Trophoblast cell (in vitro differentiated cells and primary cell): Measurements from ENCODE around the gene ITPRID1.

ENCODE experiments used
- DNase-seq, 2 donors: peaks; one replicate each; pipeline ENCODE4 v3.0.0-alpha.2; 2016
- H2AFZ ChIP-seq: 2 replicates; pipeline ENCODE4 v1.6.1; 2013; ENCODE audit warnings: low read length, moderate library complexity, mild to moderate bottlenecking; ENCODE audit not compliant: insufficient read depth, poor library complexity
- H2AK5ac ChIP-seq: 2 replicates; pipeline ENCODE4 v1.6.1; 2013; ENCODE audit warnings: mild to moderate bottlenecking, low read length
- H2BK120ac ChIP-seq: 2 replicates; pipeline ENCODE4 v1.6.1; 2013; ENCODE audit warnings: low read length, mild to moderate bottlenecking, moderate library complexity; ENCODE audit not compliant: insufficient read depth, poor library complexity
- H2BK12ac ChIP-seq: 2 replicates; pipeline ENCODE4 v1.6.1; 2013; ENCODE audit warnings: mild to moderate bottlenecking, low read length, moderate library complexity
- H2BK5ac ChIP-seq: 2 replicates; pipeline ENCODE4 v1.6.1; 2013; ENCODE audit warnings: low read length, low read depth, moderate library complexity, mild to moderate bottlenecking; ENCODE audit not compliant: poor library complexity
- H3K14ac ChIP-seq: 2 replicates; pipeline ENCODE4 v1.6.1; 2013; ENCODE audit warnings: mild to moderate bottlenecking, low read length
- H3K18ac ChIP-seq: 2 replicates; pipeline ENCODE4 v1.6.1; 2013; ENCODE audit warnings: mild to moderate bottlenecking, low read length
- H3K23ac ChIP-seq: 2 replicates; pipeline ENCODE4 v1.6.1; 2013; ENCODE audit warnings: low read length
- H3K27ac ChIP-seq: 2 replicates; pipeline ENCODE4 v1.5.1; 2013; ENCODE audit warnings: low read depth, mild to moderate bottlenecking, inconsistent platforms, low read length, moderate library complexity
- H3K27me3 ChIP-seq: 2 replicates; pipeline ENCODE4 v1.6.1; 2013; ENCODE audit warnings: inconsistent platforms, mild to moderate bottlenecking, low read length, moderate library complexity; ENCODE audit not compliant: insufficient read depth
- H3K36me3 ChIP-seq, 2 experiments: 1 replicate in 1 of 2; 2 replicates in 1 of 2; pipeline ENCODE4 v1.6.1; 2013; ENCODE audit warnings: low read length in 2 of 2, mild to moderate bottlenecking in 2 of 2, moderate library complexity in 1 of 2; ENCODE audit not compliant: insufficient read depth in 2 of 2, control insufficient read depth in 1 of 2
- H3K4ac ChIP-seq: 2 replicates; pipeline ENCODE4 v1.6.1; 2013; ENCODE audit warnings: low read depth, mild to moderate bottlenecking, low read length, moderate library complexity
- H3K4me1 ChIP-seq, 2 experiments: 1 replicate in 1 of 2; 2 replicates in 1 of 2; pipeline ENCODE4 v1.6.1; 2013; ENCODE audit warnings: low read length in 2 of 2, mild to moderate bottlenecking in 2 of 2, moderate library complexity in 1 of 2; ENCODE audit not compliant: insufficient read depth in 2 of 2, control insufficient read depth in 1 of 2
- H3K4me2 ChIP-seq: 2 replicates; pipeline ENCODE4 v1.6.1; 2013; ENCODE audit warnings: inconsistent platforms, mild to moderate bottlenecking, low read length, moderate library complexity
- H3K4me3 ChIP-seq: 2 replicates; pipeline ENCODE4 v1.5.1; 2013; ENCODE audit warnings: mild to moderate bottlenecking, low read depth, low read length, inconsistent platforms
- H3K79me1 ChIP-seq: one replicate; pipeline ENCODE4 v1.6.1; 2013; ENCODE audit warnings: low read length
- H3K79me2 ChIP-seq: 2 replicates; pipeline ENCODE4 v1.6.1; 2013; ENCODE audit warnings: low read length, mild to moderate bottlenecking; ENCODE audit not compliant: control insufficient read depth, insufficient read depth, poor library complexity
- H3K9ac ChIP-seq: 2 replicates; pipeline ENCODE4 v1.6.1; 2013; ENCODE audit warnings: mild to moderate bottlenecking, low read length
- H3K9me3 ChIP-seq: 2 replicates; pipeline ENCODE4 v1.6.1; 2013; ENCODE audit warnings: low read depth, mild to moderate bottlenecking, control low read depth, inconsistent platforms, low read length; ENCODE audit not compliant: insufficient read depth
- H4K12ac ChIP-seq: 2 replicates; pipeline ENCODE4 v1.6.1; 2013; ENCODE audit warnings: low read depth, mild to moderate bottlenecking, low read length, moderate library complexity
- H4K8ac ChIP-seq: 2 replicates; pipeline ENCODE4 v1.6.1; 2013; ENCODE audit warnings: low read depth, mild to moderate bottlenecking, low read length, moderate library complexity
- H4K91ac ChIP-seq: one replicate; pipeline ENCODE4 v1.6.1; 2013; ENCODE audit warnings: low read depth, mild to moderate bottlenecking, low read length, moderate library complexity
- WGBS: extraction: QIAGEN DNeasy Blood & Tissue Kit; methylation state at CpG from one replicate; pipeline ENCODE4 v1.1.7; 2013; ENCODE audit warnings: missing lambda C conversion rate; ENCODE audit not compliant: insufficient read length, insufficient coverage; ENCODE audit errors: extremely low coverage; 5-methylcytosine and 5-hydroxymethylcytosine counted together

Gene ITPRID1

GRCh38 chr7:31602041-31602625 is 88.2 kb downstream of the ITPRID1 start:
- no peaks in the 10 kb centered on the region for H3K79me2 ChIP-seq

GRCh38 chr7:31603046-31603445 is 89.2 kb downstream of the ITPRID1 start:
- Histone ChIP-seq H3K23ac (no peak overlapping the region), H2AFZ (no peak overlapping the region), H3K4me2 (no peak overlapping the region), H3K14ac (no peak overlapping the region), H2BK5ac (no peak overlapping the region), H3K79me1 (no peaks in the 10 kb centered on the region), H3K27me3 (no peaks in the 10 kb centered on the region), H4K91ac (no peak overlapping the region), H3K36me3 (no peaks in the 10 kb centered on the region), H3K4ac (no peak overlapping the region), H2AK5ac (no peak overlapping the region), H3K79me2 (no peaks in the 10 kb centered on the region), H3K4me1 (no peaks in the 10 kb centered on the region), H3K9me3 (no peaks in the 10 kb centered on the region), H2BK120ac (no peak overlapping the region), H4K8ac (no peak overlapping the region), H3K18ac (no peak overlapping the region), H4K12ac (no peak overlapping the region), H3K4me3 (no peak overlapping the region), H3K27ac (no peak overlapping the region), H3K9ac (no peak overlapping the region), H2BK12ac (no peak overlapping the region)
- WGBS: no CpG with 5 or more reads among the region's 5 CpGs
- no peak for DNase-seq

More at GRCh38 chr7:31602041-31602625, 88.2 kb downstream of the ITPRID1 start:
- no peak overlapping the region for H2AK5ac ChIP-seq
- H3K9ac ChIP-seq: no peak overlapping the region
- no peak overlapping the region for H3K4ac ChIP-seq
- no peak overlapping the region for H3K18ac ChIP-seq
- no peak overlapping the region for H2BK12ac ChIP-seq
- H3K4me3 ChIP-seq: no peak overlapping the region
- no peak for DNase-seq
- WGBS: no CpG with 5 or more reads among the region's 5 CpGs
- no peak overlapping the region for H3K14ac ChIP-seq
- H3K27me3 ChIP-seq: no peaks in the 10 kb centered on the region
- H2BK5ac ChIP-seq: no peak overlapping the region
- no peak overlapping the region for H2AFZ ChIP-seq
- no peaks in the 10 kb centered on the region for H3K4me1 ChIP-seq
- H3K23ac ChIP-seq: no peak overlapping the region
- no peak overlapping the region for H4K91ac ChIP-seq
- H3K36me3 ChIP-seq: no peaks in the 10 kb centered on the region
- H2BK120ac ChIP-seq: no peak overlapping the region
- H4K8ac ChIP-seq: no peak overlapping the region
- H3K79me1 ChIP-seq: no peaks in the 10 kb centered on the region
- H3K4me2 ChIP-seq: no peak overlapping the region
- no peak overlapping the region for H3K27ac ChIP-seq
- no peaks in the 10 kb centered on the region for H3K9me3 ChIP-seq
- H4K12ac ChIP-seq: no peak overlapping the region

GRCh38 chr7:31613604-31614003 is 99.7 kb downstream of the ITPRID1 start:
- no peak overlapping the region for H3K4me2 ChIP-seq
- H2BK5ac ChIP-seq: no peak overlapping the region
- no peak overlapping the region for H2BK120ac ChIP-seq

GRCh38 chr7:31633467-31633866 is 119.6 kb downstream of the ITPRID1 start:
- no peak overlapping the region for H2BK5ac ChIP-seq
- no peak overlapping the region for H3K9ac ChIP-seq
- H3K18ac ChIP-seq: no peak overlapping the region
- H3K14ac ChIP-seq: no peak overlapping the region
- no peak overlapping the region for H3K23ac ChIP-seq
- no peak overlapping the region for H2BK12ac ChIP-seq
- H2AFZ ChIP-seq: no peak overlapping the region
- no peaks in the 10 kb centered on the region for H3K27me3 ChIP-seq
- no peak overlapping the region for H3K4me3 ChIP-seq
- no peak overlapping the region for H3K27ac ChIP-seq
- H3K79me2 ChIP-seq: no peaks in the 10 kb centered on the region
- no peaks in the 10 kb centered on the region for H3K4me1 ChIP-seq
- DNase-seq: peak in 1 of 2 donors; percentile 5
- H3K79me1 ChIP-seq: no peaks in the 10 kb centered on the region
- no peak overlapping the region for H4K91ac ChIP-seq
- H3K4me2 ChIP-seq: no peak overlapping the region
- no peaks in the 10 kb centered on the region for H3K36me3 ChIP-seq
- no peak overlapping the region for H4K12ac ChIP-seq
- no peak overlapping the region for H3K4ac ChIP-seq
- no peak overlapping the region for H2AK5ac ChIP-seq
- H4K8ac ChIP-seq: no peak overlapping the region
- H3K9me3 ChIP-seq: no peaks in the 10 kb centered on the region
- H2BK120ac ChIP-seq: no peak overlapping the region
- WGBS: no CpG with 5 or more reads among the region's 1 CpG

More at GRCh38 chr7:31613604-31614003, 99.7 kb downstream of the ITPRID1 start:
- Histone ChIP-seq H3K18ac (no peak overlapping the region), H3K4ac (no peak overlapping the region), H3K27ac (no peak overlapping the region), H2AFZ (no peak overlapping the region), H3K79me1 (no peaks in the 10 kb centered on the region), H4K8ac (no peak overlapping the region), H3K27me3 (no peaks in the 10 kb centered on the region), H4K91ac (no peak overlapping the region), H4K12ac (no peak overlapping the region), H3K4me3 (no peak overlapping the region), H3K23ac (no peak overlapping the region), H2BK12ac (no peak overlapping the region), H3K14ac (no peak overlapping the region), H3K4me1 (no peaks in the 10 kb centered on the region), H2AK5ac (no peak overlapping the region), H3K79me2 (no peaks in the 10 kb centered on the region), H3K9me3 (no peaks in the 10 kb centered on the region), H3K36me3 (no peaks in the 10 kb centered on the region), H3K9ac (no peak overlapping the region)
- WGBS: no CpG with 5 or more reads among the region's 1 CpG
- no peak for DNase-seq
